Stimulated activated CD4-positive, alpha-beta T cell treated with anti-CD3 and anti-CD28 coated beads, Interleukin-1b, Interleukin-23, amount 100 ng/mL, for 4 hours (primary cell): ENCODE data around the gene FBXO31.

ENCODE experiments used
- DNase-seq, 2 donors: peaks; one replicate each; pipeline ENCODE4 v3.0.0-alpha.2; 2020; ENCODE audit warnings: low read depth in 2 of 2

FBXO31 gene

DNA sequence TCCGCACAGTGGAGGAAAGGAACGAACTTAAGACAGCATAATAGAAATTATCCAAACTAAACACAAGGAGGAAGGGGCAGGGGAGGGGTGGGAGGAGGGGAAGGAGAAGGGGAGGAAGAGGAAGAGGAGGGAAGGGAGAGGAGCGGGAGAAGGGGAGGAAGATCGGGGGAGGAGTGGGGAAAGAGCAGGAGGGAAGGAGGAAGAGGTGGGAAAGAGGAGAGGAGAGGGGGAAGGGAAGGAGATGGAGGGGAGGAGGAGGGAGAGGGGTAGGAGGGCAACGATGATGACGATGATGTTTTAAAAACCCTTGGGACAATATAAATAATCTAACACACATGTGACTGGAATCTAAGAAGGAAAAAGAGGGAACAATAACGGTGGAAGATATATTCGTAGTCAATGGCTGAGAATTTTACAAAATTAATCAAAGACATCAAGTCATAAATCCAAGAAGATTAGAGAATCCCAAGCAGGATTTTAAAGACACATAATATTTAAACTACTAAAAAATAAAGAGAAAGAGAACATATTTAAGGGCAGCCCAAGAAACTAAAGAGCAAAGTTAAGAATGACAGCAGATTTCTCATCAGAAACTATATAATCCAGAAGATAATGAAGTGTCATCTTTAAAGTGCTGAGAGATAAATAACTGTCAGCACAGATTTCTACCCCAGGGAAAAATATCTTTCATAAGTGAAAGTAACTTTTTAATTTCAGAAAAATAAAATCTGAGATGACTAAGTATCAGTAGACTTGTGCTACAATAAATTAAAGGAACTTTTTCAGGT, 96.5 kb downstream of the FBXO31 start:
- no peak for DNase-seq

DNA sequence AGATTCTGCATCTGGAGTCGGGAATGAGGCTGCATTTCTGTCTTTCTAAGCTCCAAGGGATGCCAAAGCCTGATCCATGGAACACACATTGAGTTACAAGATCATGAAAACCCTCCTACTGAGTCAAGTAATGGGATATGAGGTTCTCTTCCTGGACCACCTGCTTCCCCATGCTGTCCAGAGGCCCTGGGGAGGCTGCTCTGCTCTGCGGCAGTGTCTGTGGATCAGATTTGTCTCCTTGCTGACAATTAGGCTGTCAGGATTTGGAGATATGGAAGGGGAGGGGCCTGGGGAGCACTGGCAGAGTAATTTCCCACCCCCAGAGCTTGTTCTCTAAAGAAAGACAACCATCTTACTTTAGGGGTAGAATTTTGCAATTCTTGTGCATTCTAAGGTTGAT, 99.4 kb downstream of the FBXO31 start:
- no peak for DNase-seq

DNA sequence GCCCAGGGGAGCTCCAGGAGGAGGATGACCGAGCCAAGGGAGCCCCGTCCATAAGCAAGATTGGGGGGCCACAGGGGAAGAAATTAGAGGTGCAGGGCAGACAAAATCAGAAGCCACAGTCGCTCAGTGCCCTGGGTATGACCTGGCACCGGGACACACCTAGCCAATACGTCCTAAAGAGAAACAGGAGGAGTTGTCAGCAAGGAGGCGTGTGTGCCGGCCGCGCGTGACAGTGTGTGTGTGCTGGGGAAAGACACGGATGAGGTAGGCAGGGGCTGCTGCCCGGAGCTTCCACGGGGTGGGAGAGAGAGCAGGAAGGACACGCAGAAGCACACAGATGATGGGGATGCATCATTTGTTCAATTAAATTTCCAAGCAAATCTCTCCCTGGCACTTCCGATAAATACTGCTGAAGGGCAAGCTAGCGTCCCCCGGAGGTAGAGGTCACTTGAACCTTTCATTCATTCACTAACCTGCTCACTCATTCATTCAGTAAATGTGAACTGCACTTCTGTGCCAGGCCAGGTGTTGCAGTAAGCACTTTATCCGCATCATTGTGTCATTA, 104.4 kb downstream of the FBXO31 start:
- DNase-seq = no peak

DNA sequence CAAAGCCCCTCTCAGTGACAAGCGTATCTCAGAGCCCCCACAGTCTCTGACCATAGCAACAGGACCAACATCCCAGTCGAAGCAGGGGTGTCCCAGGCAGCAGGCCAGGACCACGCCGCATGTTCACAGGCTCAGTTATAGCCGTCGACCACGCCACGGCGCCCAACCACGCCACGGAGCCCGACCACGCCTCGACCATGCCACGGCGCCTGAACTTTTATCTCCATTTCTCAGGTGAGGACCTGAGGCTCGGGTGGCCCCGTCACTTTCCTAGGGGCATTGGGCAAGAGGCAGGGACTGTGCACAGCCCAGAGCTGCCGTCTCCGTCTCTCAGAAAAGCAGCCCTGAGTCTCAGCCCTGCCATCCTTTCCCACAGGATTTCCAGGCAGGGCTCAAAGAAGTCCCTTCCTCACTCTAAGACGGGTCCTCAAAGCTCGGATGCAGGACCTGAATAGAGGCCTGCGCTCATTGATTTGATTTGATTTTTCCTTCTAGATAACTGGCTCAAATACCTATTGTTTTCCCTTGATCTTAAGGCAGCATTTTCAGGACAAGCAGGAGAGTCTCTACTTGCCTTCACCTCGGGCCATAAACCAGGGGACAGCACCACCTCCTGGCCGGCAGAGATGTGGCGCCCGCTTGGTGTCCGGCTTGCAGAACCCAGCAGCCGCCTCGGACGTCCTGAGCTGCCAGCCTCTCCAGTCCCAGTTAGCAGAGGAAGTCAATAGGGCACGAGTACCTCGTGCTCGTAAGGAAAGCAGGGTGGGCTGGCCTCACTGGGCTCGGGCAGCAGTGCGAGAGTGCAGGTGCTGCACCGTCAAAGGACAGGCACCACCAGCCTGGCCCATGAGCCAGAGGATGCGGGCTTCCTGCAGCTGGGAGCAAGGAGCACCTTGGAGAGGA, 105.1 kb downstream of the FBXO31 start:
- DNase-seq = peak in 1 of 2 donors; percentile 24
